ENCODE data around the gene GTSF1L. TPM values are rescaled to one million over a fixed set of nuclear protein-coding genes. Genes with fewer than 3 reads are reported as not detected.

GTSF1L gene
- total RNA-seq, 1 experiment from 2014 or later, result not detected

DNA sequence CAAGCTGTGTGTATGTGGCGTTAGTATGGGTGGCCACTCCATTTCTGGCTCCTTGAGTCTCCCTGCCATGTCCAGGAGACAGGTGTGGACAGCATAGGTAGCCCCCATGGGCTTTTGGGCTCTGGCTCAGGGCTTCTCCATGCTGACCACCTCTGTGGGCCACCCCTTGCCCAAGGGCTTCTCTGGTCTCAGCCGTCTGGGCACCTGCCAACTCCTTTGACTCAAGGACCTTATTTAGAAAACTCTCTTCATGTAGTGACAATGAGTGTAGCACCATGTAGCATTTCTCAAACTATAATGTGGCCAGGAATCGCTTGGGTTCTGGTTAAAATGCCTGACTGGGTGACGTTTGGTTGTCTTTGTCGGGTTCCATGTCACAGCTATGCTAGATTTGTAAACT is 5.1 kb upstream of the GTSF1L start:
- TF ChIP-seq ZNF317 (CRISPR knock-in tag; IDR thresholded peaks at IDR 0.05; ENCODE audit: borderline replicate concordance, low read depth) (no peak), ZNF423 (CRISPR knock-in tag; IDR thresholded peaks at IDR 0.05) (no peak), IRF2 (CRISPR knock-in tag; IDR thresholded peaks at IDR 0.05; ENCODE audit: borderline replicate concordance, low read depth) (no peak), ZNF219 (CRISPR knock-in tag; IDR thresholded peaks at IDR 0.05; ENCODE audit: borderline replicate concordance) (no peak), NR3C1 (CRISPR knock-in tag; conservative IDR thresholded peaks at IDR 0.05; ENCODE audit: low read depth) (no peak), ATF1 (CRISPR knock-in tag; IDR thresholded peaks at IDR 0.05) (no peak), MYBL2 (CRISPR knock-in tag; IDR thresholded peaks at IDR 0.05) (no peak), ZNF671 (CRISPR knock-in tag; IDR thresholded peaks at IDR 0.05) (no peak), GRHL2 (CRISPR knock-in tag; IDR thresholded peaks at IDR 0.05; ENCODE audit: insufficient replicate concordance, severe bottlenecking) (no peak), FOXP1 (CRISPR knock-in tag; IDR thresholded peaks at IDR 0.05; ENCODE audit: borderline replicate concordance) (no peak)
- TF ChIP-seq, protein P1, sequence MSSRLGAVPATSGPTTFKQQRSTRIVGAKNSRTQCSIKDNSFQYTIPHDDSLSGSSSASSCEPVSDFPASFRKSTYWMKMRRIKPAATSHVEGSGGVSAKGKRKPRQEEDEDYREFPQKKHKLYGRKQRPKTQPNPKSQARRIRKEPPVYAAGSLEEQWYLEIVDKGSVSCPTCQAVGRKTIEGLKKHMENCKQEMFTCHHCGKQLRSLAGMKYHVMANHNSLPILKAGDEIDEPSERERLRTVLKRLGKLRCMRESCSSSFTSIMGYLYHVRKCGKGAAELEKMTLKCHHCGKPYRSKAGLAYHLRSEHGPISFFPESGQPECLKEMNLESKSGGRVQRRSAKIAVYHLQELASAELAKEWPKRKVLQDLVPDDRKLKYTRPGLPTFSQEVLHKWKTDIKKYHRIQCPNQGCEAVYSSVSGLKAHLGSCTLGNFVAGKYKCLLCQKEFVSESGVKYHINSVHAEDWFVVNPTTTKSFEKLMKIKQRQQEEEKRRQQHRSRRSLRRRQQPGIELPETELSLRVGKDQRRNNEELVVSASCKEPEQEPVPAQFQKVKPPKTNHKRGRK (CRISPR knock-in tag; IDR thresholded peaks at IDR 0.05; ENCODE audit: borderline replicate concordance), result no peak
- TF ChIP-seq, protein P2, sequence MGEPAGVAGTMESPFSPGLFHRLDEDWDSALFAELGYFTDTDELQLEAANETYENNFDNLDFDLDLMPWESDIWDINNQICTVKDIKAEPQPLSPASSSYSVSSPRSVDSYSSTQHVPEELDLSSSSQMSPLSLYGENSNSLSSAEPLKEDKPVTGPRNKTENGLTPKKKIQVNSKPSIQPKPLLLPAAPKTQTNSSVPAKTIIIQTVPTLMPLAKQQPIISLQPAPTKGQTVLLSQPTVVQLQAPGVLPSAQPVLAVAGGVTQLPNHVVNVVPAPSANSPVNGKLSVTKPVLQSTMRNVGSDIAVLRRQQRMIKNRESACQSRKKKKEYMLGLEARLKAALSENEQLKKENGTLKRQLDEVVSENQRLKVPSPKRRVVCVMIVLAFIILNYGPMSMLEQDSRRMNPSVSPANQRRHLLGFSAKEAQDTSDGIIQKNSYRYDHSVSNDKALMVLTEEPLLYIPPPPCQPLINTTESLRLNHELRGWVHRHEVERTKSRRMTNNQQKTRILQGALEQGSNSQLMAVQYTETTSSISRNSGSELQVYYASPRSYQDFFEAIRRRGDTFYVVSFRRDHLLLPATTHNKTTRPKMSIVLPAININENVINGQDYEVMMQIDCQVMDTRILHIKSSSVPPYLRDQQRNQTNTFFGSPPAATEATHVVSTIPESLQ (CRISPR knock-in tag; IDR thresholded peaks at IDR 0.05), result no peak
- TF ChIP-seq, protein P3, sequence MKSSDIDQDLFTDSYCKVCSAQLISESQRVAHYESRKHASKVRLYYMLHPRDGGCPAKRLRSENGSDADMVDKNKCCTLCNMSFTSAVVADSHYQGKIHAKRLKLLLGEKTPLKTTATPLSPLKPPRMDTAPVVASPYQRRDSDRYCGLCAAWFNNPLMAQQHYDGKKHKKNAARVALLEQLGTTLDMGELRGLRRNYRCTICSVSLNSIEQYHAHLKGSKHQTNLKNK (CRISPR knock-in tag; IDR thresholded peaks at IDR 0.05), result no peak
- CTCF ChIA-PET, result interaction anchor here (0.6 to 2.5 kb wide), 2 partner anchors 18 to 54 kb away, joined by 3 to 10 read pairs; no protein-coding TSS in a partner anchor
- Mint-ChIP-seq H3K27me3 (ENCODE audit: low read depth) (no peaks in the 10 kb centered on the region), H3K9me3 (peaks cover 3% of the 10 kb centered on the region; the same call in 1 of the 2 replicates), H3K4me1 (0 out of 2 replicates have a peak, but pooled peaks cover 9% of the 10 kb centered on the region), H3K27ac (no peak overlapping the region), H3K4me3 (no peak overlapping the region), H3K36me3 (no peaks in the 10 kb centered on the region)
- DNase-seq (ENCODE audit: low spot score), result no peak
- POLR2A ChIA-PET, result no interaction called here
- ATAC-seq, result no peak

DNA sequence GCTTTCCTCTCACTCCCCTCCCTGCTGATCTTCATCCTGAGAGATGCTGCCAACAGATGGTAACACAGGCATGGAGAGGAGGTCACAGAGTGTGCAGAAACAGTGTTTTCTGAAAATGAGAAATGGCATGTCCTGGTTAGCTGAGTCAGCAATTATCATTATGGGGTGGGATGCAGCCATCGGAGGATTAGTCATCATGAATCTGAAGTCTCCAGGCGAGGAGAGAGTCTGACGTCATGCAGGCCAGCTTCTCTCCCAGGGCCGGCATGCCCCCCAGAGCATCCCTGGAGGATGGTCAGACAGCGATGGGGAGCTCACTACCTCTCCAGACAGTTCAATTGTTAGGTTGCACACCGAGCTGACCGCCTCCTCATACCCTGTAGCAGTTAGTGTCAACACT is 4.7 kb upstream of the GTSF1L start:
- H3K36me3 Mint-ChIP-seq, result no peaks in the 10 kb centered on the region
- TF ChIP-seq, protein P4, sequence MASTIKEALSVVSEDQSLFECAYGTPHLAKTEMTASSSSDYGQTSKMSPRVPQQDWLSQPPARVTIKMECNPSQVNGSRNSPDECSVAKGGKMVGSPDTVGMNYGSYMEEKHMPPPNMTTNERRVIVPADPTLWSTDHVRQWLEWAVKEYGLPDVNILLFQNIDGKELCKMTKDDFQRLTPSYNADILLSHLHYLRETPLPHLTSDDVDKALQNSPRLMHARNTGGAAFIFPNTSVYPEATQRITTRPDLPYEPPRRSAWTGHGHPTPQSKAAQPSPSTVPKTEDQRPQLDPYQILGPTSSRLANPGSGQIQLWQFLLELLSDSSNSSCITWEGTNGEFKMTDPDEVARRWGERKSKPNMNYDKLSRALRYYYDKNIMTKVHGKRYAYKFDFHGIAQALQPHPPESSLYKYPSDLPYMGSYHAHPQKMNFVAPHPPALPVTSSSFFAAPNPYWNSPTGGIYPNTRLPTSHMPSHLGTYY (CRISPR knock-in tag; IDR thresholded peaks at IDR 0.05), result no peak
- no peak for TF ChIP-seq PRRX2 (CRISPR knock-in tag; IDR thresholded peaks at IDR 0.05)
- no peak for TF ChIP-seq ESRRA (CRISPR knock-in tag; IDR thresholded peaks at IDR 0.05; ENCODE audit: borderline replicate concordance)
- TF ChIP-seq ZNF671 (CRISPR knock-in tag; IDR thresholded peaks at IDR 0.05), result no peak
- no peak for TF ChIP-seq TEAD4 (CRISPR knock-in tag; IDR thresholded peaks at IDR 0.05)
- TF ChIP-seq, protein P5, sequence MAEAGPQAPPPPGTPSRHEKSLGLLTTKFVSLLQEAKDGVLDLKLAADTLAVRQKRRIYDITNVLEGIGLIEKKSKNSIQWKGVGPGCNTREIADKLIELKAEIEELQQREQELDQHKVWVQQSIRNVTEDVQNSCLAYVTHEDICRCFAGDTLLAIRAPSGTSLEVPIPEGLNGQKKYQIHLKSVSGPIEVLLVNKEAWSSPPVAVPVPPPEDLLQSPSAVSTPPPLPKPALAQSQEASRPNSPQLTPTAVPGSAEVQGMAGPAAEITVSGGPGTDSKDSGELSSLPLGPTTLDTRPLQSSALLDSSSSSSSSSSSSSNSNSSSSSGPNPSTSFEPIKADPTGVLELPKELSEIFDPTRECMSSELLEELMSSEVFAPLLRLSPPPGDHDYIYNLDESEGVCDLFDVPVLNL (CRISPR knock-in tag; IDR thresholded peaks at IDR 0.05; ENCODE audit: borderline replicate concordance, low read depth), result no peak
- TF ChIP-seq FOXP1 (CRISPR knock-in tag; IDR thresholded peaks at IDR 0.05; ENCODE audit: borderline replicate concordance), result no peak
- TF ChIP-seq, protein P6, sequence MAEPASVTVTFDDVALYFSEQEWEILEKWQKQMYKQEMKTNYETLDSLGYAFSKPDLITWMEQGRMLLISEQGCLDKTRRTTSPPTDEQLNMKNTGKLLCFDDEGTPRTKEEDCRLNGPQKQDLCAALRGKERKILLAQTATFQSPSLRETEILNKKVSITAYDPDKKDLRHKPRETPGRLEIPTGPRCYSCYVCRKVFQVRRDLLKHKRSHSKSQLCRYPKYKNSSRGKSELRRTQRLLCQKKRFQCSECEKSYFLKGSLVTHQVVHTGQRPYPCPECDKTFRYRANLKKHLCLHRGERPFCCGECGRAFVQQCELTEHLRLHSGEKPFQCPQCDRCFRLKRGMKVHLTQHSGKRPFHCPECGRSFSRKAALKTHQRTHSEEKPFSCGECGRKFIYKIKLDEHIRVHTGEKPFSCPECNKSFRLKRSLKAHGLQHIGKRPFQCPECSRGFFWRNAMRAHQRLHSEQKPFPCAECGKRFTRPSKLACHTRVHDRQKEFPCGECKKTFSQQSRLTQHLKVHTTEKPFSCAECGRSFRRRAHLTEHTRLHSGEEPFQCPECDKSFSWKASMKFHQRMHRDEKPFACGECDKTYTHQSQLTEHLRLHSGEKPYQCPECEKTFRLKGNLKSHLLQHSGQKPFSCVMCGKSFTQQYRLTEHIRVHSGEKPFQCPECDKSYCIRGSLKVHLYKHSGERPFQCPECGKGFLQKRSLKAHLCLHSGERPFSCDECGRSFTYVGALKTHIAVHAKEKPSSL (CRISPR knock-in tag; conservative IDR thresholded peaks at IDR 0.05), result no peak
- no peak for TF ChIP-seq NR3C1 (CRISPR knock-in tag; conservative IDR thresholded peaks at IDR 0.05; ENCODE audit: low read depth)
- H3K27me3 Mint-ChIP-seq (ENCODE audit: low read depth), result no peaks in the 10 kb centered on the region
- no peak overlapping the region for H3K4me3 Mint-ChIP-seq
- no peak for ATAC-seq
- no peak overlapping the region for H3K27ac Mint-ChIP-seq
- ChIA-PET POLR2A (no interaction called here), CTCF (interaction anchor here (0.6 to 2.5 kb wide), 2 partner anchors 18 to 54 kb away, joined by 3 to 10 read pairs; no protein-coding TSS in a partner anchor)
- H3K4me1 Mint-ChIP-seq, result 0 out of 2 replicates have a peak, but pooled peaks cover 7% of the 10 kb centered on the region
- no peak for DNase-seq (ENCODE audit: low spot score)
- H3K9me3 Mint-ChIP-seq, result peaks cover 3% of the 10 kb centered on the region; the same call in 1 of the 2 replicates
